Measurements from ENCODE around the gene NBL1.

Gene NBL1

DNA sequence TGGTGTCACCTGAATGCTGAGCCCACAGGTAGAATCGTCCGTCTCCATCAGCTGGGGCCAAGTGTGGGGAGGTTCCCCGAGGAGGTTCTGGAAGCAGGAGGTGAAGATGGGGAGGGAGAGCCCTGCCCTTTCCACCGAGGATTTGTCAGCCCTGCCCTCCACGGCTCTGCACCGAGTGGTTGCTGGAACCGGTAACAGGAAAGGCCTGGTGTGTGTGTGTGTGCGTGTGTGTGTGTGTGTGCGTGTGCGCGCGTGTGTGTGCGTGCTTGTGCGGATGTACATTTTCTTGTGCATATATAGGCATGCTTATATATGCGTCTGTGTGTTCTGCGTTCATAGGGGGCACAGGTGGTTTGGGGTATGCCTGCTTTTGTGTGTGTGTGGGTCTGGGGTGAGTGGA, 3.5 kb downstream of the NBL1 start:
- DNase-seq: no peak

DNA sequence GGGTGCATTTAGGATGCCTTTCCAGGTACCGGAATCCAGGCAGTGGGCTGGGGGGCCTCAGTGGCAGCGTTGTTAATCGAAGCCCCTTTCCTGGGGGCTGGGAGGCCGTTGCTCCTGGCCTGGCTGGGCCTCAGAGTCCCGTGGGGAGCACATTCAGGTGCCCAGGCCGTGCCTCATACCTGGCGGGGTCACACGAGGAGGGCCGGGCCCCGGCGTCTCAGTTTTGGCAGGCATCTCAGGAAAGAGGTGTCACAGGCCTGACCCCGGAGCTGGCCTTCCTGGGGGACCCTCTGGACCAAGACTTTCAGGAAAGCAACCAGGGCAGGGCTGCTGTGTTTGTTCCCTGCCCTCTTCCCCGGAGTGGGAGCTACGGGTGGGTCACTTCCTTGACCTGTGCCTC, 4.1 kb downstream of the NBL1 start:
- DNase-seq: no peak

DNA sequence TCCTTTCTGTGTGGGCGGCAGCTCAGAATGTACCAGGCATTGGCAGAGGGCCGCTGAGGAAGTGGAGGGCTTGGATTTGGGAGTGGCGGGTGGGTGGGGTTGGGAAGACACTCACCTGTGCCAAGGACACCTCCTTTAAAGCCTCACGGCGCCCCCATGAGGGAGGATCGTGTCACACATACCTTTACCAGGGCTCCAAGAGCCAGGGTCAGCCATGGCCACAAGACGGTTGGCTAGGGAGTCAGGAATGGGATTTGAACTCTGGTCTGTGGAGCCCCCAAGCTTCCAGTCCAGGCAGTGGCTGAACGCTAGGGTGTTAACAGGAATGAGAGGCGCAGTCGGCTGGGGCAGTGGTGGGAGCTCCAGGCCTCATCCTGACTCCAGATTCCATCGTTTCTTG, 4.6 kb downstream of the NBL1 start:
- no peak for DNase-seq

DNA sequence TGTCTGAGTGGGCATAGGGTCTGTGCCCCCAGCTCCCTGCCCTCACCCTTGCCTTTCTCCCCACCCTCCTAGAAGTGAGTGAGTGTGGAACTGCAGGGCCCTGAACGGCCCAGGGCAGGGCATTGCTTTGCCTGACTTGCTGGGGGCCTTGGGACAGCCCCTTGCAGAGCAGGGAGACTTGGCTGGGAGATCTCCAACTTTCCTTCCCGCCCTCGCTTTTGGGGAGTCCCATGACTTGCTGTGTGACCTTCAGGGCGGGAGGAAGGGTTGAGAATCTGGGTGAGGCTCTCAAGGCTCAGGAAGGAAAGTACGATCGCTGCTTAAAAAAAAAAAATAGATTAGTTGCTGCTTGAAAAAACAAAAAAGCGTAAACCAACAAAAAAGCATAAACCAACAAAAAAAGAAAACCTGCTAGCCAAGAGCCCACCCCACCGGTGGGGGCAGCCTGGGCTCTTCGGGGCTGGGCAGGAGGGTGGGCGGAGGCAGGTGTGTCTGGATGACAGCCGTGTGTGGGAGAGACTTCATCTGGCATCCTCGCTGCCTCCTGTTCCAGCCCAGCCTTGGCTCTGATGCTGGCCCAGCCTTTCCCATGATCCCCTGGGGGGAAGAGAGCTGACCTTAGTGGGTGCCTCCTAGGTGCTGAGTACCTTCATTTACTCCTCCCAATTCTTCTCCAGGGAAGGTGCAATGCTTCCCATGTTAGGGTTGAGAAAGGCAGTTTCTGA, 6.5 kb downstream of the NBL1 start:
- DNase-seq: no peak

DNA sequence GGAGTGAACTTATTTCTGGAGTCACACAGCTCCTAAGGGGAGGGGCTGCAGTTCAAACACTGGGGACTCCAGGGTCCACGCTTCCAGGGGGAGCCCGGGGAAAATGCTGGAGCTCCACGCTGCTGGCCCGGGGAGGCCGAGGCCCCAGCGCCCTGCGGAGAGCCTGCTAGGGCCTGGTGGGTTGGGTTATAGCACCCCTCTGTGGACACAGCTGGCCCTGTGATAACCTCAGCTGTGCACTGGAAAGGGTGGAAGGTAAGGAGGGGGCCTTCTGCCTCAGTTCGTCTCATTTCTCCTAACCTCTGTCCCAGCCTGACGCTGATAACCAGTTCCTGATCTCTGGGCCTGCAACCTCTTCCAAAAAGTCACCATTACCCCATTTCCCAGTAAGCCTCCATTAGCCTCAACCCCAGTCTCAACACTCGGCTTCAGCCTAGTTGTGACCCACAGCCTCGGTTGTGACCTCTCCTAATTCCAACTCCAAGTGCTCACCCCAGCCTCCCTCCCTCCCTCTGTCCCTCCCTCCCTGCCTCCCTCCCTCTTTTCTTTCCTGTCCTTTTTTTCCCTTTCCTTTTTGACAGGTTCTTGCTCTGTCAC, 7.1 kb downstream of the NBL1 start:
- DNase-seq: no peak

DNA sequence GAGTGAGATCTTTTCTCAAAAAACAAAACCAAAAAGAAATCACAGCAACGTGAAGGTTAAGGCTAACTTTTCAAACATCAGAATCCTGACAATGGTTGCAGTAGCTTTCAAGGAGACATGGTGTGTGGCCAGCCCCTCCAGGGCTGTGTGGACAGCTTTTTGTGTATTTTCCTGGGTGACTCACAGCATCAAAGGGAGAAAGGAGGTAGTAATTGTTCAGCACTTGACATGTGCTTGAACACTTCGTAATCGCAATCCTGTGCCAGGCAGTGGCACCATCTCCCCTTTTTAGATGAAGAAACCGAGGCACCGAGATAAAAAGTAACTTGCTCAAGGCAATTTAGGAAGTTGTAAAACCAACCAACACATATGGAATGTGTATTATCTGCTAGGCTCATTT, 10.3 kb downstream of the NBL1 start:
- DNase-seq: no peak

DNA sequence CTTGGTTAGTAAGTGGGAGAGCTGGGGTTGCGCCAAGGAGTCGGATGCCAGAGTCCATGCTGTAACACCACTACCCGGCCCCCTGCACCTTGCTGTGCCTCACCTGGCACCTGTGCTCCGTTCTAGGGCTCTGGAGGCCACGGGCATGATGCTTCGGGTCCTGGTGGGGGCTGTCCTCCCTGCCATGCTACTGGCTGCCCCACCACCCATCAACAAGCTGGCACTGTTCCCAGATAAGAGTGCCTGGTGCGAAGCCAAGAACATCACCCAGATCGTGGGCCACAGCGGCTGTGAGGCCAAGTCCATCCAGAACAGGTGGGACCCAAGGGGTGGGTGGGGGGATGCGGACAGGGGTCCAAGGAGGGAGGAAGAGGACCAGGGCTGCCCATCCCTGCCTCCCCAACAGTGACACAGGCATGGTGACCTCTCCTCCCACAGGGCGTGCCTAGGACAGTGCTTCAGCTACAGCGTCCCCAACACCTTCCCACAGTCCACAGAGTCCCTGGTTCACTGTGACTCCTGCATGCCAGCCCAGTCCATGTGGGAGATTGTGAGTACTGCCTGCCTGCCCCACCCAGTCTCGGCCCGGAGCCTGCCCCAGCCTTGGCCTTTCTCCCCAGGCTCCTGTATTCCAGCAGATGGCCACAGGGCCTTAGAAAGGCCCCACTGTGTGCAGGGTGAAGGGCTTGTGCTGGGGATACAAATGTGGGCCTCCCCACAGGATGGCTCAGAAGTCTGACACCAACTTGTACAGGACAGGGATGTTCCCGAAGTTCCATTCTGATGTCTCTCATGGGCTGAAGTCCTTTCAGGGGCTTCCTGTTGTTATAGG, 11.0 kb downstream of the NBL1 start:
- DNase-seq: no peak

DNA sequence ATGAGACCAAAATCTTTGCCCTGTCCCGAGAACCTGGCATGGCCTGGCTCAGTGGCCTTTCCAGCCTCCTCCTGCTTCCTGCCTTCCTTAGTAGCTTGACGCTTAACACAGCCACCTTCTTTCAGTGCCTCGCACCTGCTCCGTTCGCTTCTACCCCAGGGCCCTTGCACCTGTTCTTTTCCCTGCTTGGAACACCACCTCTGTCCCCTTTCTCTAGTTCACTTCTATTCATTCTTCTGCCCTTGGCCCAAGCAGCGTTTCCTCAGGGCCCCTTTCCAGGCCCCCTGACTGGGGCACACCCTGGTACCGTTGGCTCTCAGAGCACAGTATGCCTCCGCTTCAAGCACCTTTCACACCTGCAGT, 11.6 kb downstream of the NBL1 start:
- DNase-seq: no peak

DNA sequence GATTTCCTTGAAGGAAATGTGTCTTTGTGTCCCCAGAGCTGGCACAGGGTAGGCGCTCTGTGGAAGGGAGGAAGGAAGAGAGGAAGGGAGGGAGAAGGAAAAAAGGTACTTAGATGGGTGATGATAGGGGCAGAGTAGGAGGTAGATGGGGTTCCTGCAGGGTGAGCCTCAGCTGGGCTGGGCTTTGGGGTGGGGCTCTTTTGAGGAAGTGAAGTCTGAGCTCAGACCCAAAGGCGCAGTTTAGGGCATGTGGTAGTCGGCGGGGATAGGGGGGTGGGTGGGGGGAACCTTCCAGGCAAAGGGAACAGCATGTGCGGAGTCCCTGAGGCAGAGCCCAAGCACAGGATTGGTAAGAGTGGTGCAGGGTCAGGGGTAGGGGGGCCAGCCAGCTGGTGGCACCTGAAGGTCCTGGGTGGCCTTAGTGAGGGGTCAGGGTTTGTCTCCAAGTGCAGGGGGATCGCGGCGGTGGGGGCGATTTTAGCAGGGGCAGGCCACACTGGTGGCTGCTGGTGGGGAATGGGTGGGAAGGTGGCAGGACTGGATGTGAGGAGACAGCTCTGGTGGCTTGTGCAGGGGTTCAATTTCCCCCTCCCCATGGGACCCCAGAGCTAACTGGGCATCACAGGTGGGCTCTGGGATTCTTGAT, 12.1 kb downstream of the NBL1 start:
- DNase-seq: no peak

DNA sequence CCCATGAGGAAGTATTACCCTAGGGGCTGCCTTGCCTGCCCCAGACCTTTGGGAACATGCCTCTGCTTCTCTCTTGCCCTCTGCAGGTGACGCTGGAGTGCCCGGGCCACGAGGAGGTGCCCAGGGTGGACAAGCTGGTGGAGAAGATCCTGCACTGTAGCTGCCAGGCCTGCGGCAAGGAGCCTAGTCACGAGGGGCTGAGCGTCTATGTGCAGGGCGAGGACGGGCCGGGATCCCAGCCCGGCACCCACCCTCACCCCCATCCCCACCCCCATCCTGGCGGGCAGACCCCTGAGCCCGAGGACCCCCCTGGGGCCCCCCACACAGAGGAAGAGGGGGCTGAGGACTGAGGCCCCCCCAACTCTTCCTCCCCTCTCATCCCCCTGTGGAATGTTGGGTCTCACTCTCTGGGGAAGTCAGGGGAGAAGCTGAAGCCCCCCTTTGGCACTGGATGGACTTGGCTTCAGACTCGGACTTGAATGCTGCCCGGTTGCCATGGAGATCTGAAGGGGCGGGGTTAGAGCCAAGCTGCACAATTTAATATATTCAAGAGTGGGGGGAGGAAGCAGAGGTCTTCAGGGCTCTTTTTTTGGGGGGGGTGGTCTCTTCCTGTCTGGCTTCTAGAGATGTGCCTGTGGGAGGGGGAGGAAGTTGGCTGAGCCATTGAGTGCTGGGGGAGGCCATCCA, 12.8 kb downstream of the NBL1 start:
- no peak for DNase-seq

DNA sequence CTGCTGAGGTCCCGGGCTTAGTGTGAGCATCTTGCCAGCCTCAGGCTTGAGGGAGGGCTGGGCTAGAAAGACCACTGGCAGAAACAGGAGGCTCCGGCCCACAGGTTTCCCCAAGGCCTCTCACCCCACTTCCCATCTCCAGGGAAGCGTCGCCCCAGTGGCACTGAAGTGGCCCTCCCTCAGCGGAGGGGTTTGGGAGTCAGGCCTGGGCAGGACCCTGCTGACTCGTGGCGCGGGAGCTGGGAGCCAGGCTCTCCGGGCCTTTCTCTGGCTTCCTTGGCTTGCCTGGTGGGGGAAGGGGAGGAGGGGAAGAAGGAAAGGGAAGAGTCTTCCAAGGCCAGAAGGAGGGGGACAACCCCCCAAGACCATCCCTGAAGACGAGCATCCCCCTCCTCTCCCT, 13.4 kb downstream of the NBL1 start:
- DNase-seq: no peak

DNA sequence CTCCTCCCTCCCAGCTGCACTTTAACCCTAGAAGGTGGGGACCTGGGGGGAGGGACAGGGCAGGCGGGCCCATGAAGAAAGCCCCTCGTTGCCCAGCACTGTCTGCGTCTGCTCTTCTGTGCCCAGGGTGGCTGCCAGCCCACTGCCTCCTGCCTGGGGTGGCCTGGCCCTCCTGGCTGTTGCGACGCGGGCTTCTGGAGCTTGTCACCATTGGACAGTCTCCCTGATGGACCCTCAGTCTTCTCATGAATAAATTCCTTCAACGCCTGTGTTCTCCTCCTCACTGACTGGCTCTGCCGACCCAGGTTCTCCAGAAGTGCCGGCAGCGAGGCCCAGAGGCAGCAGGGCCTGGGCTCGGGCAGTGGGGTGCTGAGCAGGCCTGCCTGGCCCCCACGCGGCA, 14.1 kb downstream of the NBL1 start:
- no peak for DNase-seq

DNA sequence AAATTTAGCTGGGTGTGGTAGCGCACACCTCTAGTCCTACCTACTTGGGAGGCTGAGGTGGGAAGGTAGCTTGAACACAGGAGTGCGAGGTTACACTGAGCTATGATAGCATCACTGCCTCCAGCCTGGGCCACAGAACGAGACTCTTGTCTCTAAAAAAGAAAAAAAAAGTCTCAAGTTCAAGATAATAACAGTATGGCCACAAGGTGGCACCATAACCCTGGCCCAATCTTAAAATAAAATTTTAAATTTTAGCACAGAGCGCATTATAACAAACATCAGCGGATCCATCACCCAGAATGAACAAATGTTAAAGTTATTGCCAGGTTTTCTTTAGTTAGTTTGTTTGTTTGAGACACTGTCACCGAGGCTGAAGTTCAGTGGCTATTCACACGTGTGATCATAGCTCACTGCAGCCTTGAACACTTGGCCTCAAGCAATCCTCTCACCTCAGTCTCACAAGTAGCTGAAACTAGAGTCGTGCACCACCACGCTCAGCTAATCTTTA, 17.7 kb downstream of the NBL1 start:
- DNase-seq: peak; percentile 40 to 56

DNA sequence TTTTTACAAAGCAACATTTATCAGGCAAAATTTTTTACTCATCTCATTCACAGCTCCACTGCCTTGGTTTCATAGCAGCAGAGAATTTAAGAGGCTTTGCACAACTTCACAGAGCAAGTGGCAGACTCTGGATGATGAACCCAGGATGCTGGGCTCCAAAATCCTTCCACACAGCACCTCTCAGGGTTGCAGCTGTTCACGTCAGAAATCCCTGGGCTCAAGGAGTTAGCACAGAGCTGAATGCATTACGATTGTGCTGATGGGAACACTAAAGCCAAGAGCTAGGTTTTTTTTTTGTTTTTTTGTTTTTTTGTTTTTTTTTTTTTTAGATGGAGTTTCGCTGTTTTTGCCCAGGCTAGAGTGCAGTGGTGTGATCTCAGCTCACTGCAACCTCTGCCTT, 18.2 kb downstream of the NBL1 start:
- no peak for DNase-seq

DNA sequence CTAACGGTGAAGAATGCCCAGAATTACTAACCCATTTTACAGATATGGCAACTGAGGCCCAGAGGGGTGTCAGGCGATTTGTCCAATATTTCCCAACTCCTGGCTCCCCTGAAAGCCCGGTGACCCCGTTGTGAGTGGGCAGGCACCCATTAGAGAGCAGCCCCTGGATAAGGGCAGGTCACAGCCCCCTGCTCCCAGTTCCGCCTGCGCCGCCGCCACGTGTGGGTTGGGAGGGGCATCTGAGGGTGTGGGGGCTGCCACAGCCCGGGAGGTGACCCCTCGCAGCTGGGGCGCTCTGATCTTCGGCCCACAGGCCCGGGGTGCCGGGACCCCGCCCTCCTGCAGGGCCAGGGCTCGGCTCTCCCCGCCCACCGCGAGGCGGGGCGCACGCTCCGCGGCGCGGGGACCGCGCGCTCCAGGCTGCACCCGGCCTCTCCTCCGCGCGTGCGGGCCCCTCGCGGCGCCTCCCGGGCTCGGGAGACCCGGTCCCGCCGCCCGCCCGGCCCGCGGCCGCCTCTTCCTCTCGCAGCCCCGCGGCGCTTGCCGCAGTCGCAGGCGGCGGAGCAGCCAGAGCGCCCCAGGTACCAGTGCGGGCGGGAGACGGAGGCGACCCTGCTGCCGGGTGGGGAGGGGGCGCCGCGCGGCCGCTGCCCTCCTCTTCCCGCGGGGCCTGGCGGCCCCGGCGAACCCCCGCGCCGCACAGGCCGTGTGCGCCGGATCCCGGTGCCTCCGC, 20.5 kb downstream of the NBL1 start, which contains the start of gene HTR6:
TSS of gene HTR6 (plus strand) at position 423 of the 733 bp plus-strand sequence. CDS start 879 bp downstream, outside the sequence.
- DNase-seq: no peak

DNA sequence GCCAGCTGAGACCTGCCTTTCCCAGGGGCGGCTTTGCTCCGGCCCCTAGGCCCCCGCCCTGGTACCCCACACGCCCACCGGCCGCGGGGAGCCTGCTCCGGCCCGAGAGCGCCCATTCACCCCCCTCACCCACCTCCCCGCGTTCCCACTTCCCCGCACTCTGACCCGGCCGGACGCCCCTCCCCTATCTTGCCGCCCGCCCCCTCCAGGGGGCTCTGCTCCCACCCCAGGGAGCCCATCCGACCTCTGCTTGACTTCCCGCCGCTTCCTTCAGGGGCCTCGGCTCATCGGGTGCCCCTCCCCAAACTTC, 21.0 kb downstream of the NBL1 start:
- no peak for DNase-seq

DNA sequence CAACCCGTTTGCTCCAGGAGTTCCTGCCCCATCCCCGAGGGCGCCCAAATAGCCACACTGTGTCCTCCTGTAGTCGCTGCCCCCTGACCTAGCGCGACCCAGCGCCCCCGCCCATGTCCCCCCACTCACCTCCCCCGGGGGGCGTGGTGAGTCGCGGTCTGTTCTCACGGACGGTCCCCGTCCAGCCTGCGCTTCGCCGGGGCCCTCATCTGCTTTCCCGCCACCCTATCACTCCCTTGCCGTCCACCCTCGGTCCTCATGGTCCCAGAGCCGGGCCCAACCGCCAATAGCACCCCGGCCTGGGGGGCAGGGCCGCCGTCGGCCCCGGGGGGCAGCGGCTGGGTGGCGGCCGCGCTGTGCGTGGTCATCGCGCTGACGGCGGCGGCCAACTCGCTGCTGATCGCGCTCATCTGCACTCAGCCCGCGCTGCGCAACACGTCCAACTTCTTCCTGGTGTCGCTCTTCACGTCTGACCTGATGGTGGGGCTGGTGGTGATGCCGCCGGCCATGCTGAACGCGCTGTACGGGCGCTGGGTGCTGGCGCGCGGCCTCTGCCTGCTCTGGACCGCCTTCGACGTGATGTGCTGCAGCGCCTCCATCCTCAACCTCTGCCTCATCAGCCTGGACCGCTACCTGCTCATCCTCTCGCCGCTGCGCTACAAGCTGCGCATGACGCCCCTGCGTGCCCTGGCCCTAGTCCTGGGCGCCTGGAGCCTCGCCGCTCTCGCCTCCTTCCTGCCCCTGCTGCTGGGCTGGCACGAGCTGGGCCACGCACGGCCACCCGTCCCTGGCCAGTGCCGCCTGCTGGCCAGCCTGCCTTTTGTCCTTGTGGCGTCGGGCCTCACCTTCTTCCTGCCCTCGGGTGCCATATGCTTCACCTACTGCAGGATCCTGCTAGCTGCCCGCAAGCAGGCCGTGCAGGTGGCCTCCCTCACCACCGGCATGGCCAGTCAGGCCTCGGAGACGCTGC, 21.7 kb downstream of the NBL1 start:
- no peak for DNase-seq

DNA sequence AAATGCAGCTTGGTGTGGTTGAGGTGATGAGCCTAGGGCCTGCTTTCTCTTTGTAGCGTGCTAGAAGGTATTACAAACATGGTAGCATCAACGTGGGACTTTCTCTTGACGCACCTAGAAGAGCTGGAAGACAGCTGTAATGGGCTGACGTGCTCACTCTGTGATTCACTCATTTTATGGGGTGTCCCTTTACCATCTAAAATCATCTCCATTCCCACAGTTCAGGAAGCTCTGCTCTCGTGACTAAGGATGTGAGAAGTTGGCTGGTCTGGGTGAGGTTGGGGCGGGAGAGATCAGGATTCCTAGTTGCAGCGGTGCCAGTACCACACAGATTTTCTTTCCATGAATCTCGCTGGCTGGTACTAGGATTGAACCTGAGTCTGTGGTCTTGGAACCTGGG, 24.8 kb downstream of the NBL1 start:
- DNase-seq: no peak

DNA sequence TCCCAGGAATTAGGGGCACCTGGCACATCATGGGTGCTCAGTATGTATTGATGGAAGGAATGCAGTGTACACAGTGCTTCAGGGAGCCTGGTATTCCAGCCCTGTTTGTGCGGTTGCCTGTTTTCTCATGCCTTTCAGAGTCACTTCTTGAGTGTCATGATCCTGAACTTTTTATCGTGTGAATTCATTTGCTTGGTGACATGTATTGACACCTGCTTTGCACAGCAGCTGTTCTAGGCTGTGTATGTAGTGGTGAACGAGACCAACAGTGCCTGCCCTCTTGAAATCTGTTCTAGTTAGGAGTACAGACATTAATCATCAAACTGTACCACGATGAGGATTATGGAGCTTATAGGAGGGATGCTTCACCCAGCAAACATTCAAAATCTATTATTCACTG, 26.7 kb downstream of the NBL1 start:
- no peak for DNase-seq

DNA sequence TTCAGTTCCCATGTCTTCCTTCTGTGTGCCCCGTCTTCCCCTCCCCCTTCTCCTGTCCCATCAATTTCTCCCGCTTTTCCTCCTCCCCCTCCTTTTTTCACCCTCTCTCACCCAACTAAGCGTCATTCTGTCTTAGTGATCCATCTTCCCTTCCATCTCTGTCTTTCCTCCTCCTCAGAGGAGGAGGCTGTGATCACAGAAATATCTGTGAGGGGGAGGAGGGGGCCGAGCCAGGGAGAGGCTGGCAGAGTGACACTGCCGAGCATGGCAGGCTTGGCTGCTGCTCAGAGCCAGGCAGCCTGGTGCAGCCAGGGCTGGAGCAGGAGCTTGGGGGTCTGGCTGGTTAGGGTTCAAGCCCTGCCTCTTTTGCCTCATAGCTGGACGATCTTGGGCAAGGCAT, 28.1 kb downstream of the NBL1 start:
- DNase-seq: no peak

DNA sequence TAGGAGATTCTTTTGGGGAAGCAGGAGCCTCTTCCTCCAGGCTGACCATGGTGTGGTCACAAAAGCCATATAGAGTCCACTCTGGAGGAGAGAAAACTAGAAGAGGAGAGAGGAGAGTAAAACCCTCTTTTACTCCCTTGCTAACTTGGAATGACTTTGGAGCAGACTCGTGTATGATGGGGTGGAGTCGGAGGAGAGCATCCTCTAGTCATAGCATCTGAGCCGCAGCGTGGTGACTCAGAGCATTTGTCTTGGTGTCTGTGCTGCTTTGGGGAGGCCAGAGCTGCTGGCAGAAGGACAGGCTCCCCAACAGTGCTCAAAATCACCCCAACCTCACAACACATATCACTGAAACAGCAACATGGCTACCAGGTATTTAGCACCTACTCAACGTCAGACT, 31.7 kb downstream of the NBL1 start:
- DNase-seq: no peak
